ENCODE results near the gene UNC13D.
"Not testable (repeated sequence)": the region's sequence is repeated elsewhere in the genome, so short reads cannot be mapped to it uniquely, and the experiment has no call there.

DNA sequence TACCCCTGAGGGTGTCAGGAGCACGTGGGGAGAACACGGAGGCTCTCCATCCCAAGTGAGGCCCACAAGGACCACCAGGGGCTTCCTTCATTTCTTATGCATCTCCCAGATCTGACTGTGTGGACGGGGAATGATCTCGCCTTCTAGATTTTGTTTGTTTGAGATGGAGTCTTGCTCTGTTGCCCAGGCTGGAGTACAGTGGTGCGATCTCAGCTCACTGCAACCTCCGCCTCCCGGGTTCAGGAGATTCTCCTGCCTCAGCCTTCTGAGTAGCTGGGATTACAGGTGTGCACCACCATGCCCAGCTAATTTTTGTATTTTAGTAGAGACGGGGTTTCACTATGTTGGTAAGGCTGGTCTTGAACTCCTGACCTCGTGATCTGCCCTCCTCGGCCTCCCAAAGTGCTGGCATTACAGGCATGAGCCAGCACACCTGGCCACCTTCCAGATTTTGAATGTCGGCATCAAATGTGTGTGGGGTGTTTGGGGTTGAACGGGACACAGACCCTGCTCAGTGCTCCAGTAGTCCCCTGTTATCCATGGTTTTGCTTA lies 24.6 kb upstream of the UNC13D start:
- TF ChIP-seq, protein P1, sequence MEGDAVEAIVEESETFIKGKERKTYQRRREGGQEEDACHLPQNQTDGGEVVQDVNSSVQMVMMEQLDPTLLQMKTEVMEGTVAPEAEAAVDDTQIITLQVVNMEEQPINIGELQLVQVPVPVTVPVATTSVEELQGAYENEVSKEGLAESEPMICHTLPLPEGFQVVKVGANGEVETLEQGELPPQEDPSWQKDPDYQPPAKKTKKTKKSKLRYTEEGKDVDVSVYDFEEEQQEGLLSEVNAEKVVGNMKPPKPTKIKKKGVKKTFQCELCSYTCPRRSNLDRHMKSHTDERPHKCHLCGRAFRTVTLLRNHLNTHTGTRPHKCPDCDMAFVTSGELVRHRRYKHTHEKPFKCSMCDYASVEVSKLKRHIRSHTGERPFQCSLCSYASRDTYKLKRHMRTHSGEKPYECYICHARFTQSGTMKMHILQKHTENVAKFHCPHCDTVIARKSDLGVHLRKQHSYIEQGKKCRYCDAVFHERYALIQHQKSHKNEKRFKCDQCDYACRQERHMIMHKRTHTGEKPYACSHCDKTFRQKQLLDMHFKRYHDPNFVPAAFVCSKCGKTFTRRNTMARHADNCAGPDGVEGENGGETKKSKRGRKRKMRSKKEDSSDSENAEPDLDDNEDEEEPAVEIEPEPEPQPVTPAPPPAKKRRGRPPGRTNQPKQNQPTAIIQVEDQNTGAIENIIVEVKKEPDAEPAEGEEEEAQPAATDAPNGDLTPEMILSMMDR (conservative IDR thresholded peaks at IDR 0.05; ENCODE audit: low read length), result not testable (repeated sequence)
- not testable (repeated sequence) for TF ChIP-seq EZH2phosphoT487 (IDR thresholded peaks at IDR 0.05; ENCODE audit: borderline replicate concordance, low read depth, low read length)

All from OCI-LY7 (cell line).